Mesenchymal stem cell (in vitro differentiated cells and primary cell): ENCODE measurements around the gene UTP3.

ENCODE experiments used
- DNase-seq: peaks from one replicate; pipeline ENCODE4 v3.0.0-alpha.2; 2013
- H2AFZ ChIP-seq: one replicate; pipeline ENCODE4 v1.6.1; 2013; ENCODE audit warnings: low read depth, mild to moderate bottlenecking, control low read depth, inconsistent platforms, low read length, moderate library complexity
- H2AK5ac ChIP-seq: 2 replicates; pipeline ENCODE4 v1.6.1; 2013; ENCODE audit warnings: low read length, moderate library complexity, mild to moderate bottlenecking, inconsistent platforms; ENCODE audit not compliant: severe bottlenecking
- H2BK120ac ChIP-seq: one replicate; pipeline ENCODE4 v1.6.1; 2013; ENCODE audit warnings: low read depth, mild to moderate bottlenecking, inconsistent platforms, low read length, moderate library complexity
- H2BK12ac ChIP-seq, 2 experiments: one replicate each; pipeline ENCODE4 v1.6.1; 2013; ENCODE audit warnings: inconsistent platforms in 2 of 2, low read length in 2 of 2, mild to moderate bottlenecking in 2 of 2, moderate library complexity in 2 of 2, control low read depth in 1 of 2
- H2BK15ac ChIP-seq: one replicate; pipeline ENCODE4 v1.6.1; 2013; ENCODE audit warnings: mild to moderate bottlenecking, low read depth, inconsistent platforms; ENCODE audit not compliant: poor library complexity, severe bottlenecking
- H2BK5ac ChIP-seq: 2 replicates; pipeline ENCODE4 v1.6.1; 2013; ENCODE audit warnings: low read depth, mild to moderate bottlenecking, low read length, control low read depth, inconsistent platforms; ENCODE audit not compliant: poor library complexity, severe bottlenecking
- H3K14ac ChIP-seq, 2 experiments: one replicate each; pipeline ENCODE4 v1.6.1; 2013; ENCODE audit warnings: inconsistent platforms in 2 of 2, low read length in 2 of 2, control low read depth in 1 of 2, mild to moderate bottlenecking in 1 of 2, moderate library complexity in 1 of 2
- H3K18ac ChIP-seq, 2 experiments: one replicate each; pipeline ENCODE4 v1.6.1; 2013; ENCODE audit warnings: inconsistent platforms in 2 of 2, low read length in 2 of 2, control low read depth in 1 of 2, low read depth in 1 of 2, mild to moderate bottlenecking in 1 of 2
- H3K23ac ChIP-seq, 2 experiments: one replicate each; pipeline ENCODE4 v1.6.1; 2013; ENCODE audit warnings: inconsistent platforms in 2 of 2, low read length in 2 of 2, mild to moderate bottlenecking in 2 of 2, moderate library complexity in 2 of 2, control low read depth in 1 of 2
- H3K27ac ChIP-seq: 2 replicates; pipeline ENCODE4 v1.5.1; 2013; ENCODE audit warnings: mild to moderate bottlenecking, moderate library complexity, low read length, control low read depth, inconsistent platforms; ENCODE audit not compliant: poor library complexity, severe bottlenecking
- H3K27me3 ChIP-seq, 2 experiments: 2 replicates each; pipeline versions ENCODE4 v1.6.1 to v1.7.0; 2013; ENCODE audit warnings: low read length in 2 of 2, mild to moderate bottlenecking in 2 of 2, moderate library complexity in 2 of 2, control low read depth in 1 of 2, inconsistent platforms in 1 of 2; ENCODE audit not compliant: control insufficient read depth in 1 of 2, insufficient read depth in 1 of 2
- H3K36me3 ChIP-seq, 2 experiments: 2 replicates each; pipeline versions ENCODE4 v1.6.1 to v1.7.0; 2013; ENCODE audit warnings: low read length in 2 of 2, control low read depth in 1 of 2, inconsistent platforms in 1 of 2, low read depth in 1 of 2, mild to moderate bottlenecking in 1 of 2; ENCODE audit not compliant: insufficient read depth in 2 of 2, control insufficient read depth in 1 of 2
- H3K4ac ChIP-seq, 2 experiments: one replicate each; pipeline ENCODE4 v1.6.1; 2013; ENCODE audit warnings: inconsistent platforms in 2 of 2, low read length in 2 of 2, mild to moderate bottlenecking in 2 of 2, moderate library complexity in 2 of 2, control low read depth in 1 of 2, low read depth in 1 of 2
- H3K4me1 ChIP-seq: 2 replicates; pipeline ENCODE4 v1.6.1; 2013; ENCODE audit warnings: low read depth, low read length, control low read depth; ENCODE audit not compliant: control insufficient read depth, insufficient read depth
- H3K4me2 ChIP-seq: 2 replicates; pipeline ENCODE4 v1.6.1; 2013; ENCODE audit warnings: low read length, mild to moderate bottlenecking, inconsistent platforms; ENCODE audit not compliant: poor library complexity, severe bottlenecking
- H3K4me3 ChIP-seq, 2 experiments: 2 replicates each; pipeline versions ENCODE4 v1.5.1 to v1.7.0; 2013; ENCODE audit warnings: low read length in 2 of 2, mild to moderate bottlenecking in 2 of 2, control low read depth in 1 of 2, low read depth in 1 of 2; ENCODE audit not compliant: insufficient read depth in 1 of 2
- H3K79me1 ChIP-seq: replicated peaks from 2 replicates; pipeline ENCODE4 v1.6.1; 2013; ENCODE audit warnings: mild to moderate bottlenecking, control low read depth, low read length, inconsistent platforms; ENCODE audit not compliant: poor library complexity, severe bottlenecking
- H3K9ac ChIP-seq: 2 replicates; pipeline ENCODE4 v1.7.0; 2013; ENCODE audit warnings: mild to moderate bottlenecking, low read length, moderate library complexity
- H3K9me3 ChIP-seq: 2 replicates; pipeline ENCODE4 v1.7.0; 2013; ENCODE audit warnings: mild to moderate bottlenecking, low read length; ENCODE audit not compliant: control insufficient read depth
- H4K8ac ChIP-seq: one replicate; pipeline ENCODE4 v1.6.1; 2013; ENCODE audit warnings: inconsistent platforms, mild to moderate bottlenecking, low read length, moderate library complexity
- H4K91ac ChIP-seq: one replicate; pipeline ENCODE4 v1.6.1; 2013; ENCODE audit warnings: mild to moderate bottlenecking, low read length, inconsistent platforms
- WGBS: methylation state at CpG from one replicate; pipeline ENCODE4 v1.1.7; 2013; ENCODE audit warnings: mixed read lengths; 5-methylcytosine and 5-hydroxymethylcytosine counted together

Gene UTP3

DNA sequence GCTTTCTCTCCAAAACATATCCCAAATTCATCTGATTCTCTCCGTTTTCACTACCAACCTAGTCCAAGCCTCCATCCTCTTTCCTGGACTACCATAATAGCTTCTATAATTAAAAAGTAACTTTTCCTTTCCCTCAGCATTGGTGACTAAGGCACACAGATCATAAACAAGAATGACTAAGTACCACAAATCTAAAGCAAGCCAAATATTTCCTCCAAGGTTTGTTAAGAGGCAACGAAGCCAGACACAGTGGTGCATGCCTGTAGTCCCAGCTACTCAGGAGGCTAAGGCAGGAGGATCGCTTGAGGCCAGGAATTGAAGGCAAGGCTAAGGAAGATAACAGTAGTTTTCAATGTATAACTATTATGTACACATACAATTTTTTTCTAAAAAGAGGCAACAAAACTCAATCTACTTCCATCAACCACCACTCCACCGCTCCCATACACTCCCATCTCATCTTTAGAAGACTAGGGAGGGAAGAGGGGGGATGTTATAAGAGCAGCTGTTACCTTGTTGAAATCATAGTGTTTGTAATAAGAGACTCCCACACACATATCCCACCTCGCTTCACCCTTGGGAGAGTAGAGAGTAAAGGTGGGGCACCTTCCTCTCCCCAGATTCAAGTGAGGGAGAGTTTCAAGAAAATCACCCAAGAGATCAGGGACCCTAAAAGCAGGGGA is 17.9 kb upstream of the UTP3 start:
- no peak overlapping the region for H2BK120ac ChIP-seq

GRCh38 chr4:70671091-70671490 is 17.2 kb upstream of the UTP3 start:
- H3K4me3 ChIP-seq: no peak overlapping the region
- H3K9me3 ChIP-seq: no peaks in the 10 kb centered on the region
- no peak for DNase-seq
- WGBS: 100% methylated on average over 2 of the region's 2 CpGs
- no peak overlapping the region for H3K4me2 ChIP-seq
- no peak overlapping the region for H3K27ac ChIP-seq
- no peak overlapping the region for H3K14ac ChIP-seq
- H3K4me1 ChIP-seq: peaks cover 1% of the 10 kb centered on the region
- H2AFZ ChIP-seq: no peak overlapping the region
- H3K27me3 ChIP-seq: no peaks in the 10 kb centered on the region
- no peak overlapping the region for H2BK12ac ChIP-seq
- no peak overlapping the region for H3K18ac ChIP-seq
- H3K9ac ChIP-seq: no peak overlapping the region
- H2BK15ac ChIP-seq: no peak overlapping the region
- H3K36me3 ChIP-seq: no peaks in the 10 kb centered on the region
- no peak overlapping the region for H3K4ac ChIP-seq
- H2BK120ac ChIP-seq: no peak overlapping the region
- no peak overlapping the region for H2BK5ac ChIP-seq
- H3K79me1 ChIP-seq: no peaks in the 10 kb centered on the region
- H4K91ac ChIP-seq: no peak overlapping the region
- H2AK5ac ChIP-seq: no peak overlapping the region
- H4K8ac ChIP-seq: no peak overlapping the region
- H3K23ac ChIP-seq: no peak overlapping the region

More for the DNA sequence above, 17.9 kb upstream of the UTP3 start:
- no peaks in the 10 kb centered on the region for H3K4me1 ChIP-seq
- H2BK5ac ChIP-seq: no peak overlapping the region
- H2AFZ ChIP-seq: no peak overlapping the region
- no peak overlapping the region for H2BK12ac ChIP-seq
- H3K36me3 ChIP-seq: no peaks in the 10 kb centered on the region
- H3K9me3 ChIP-seq: no peaks in the 10 kb centered on the region
- H4K8ac ChIP-seq: no peak overlapping the region
- H4K91ac ChIP-seq: no peak overlapping the region
- H2BK15ac ChIP-seq: no peak overlapping the region
- no peaks in the 10 kb centered on the region for H3K27me3 ChIP-seq
- 64% methylated on average over 1 of the region's 5 CpGs for WGBS
- H2AK5ac ChIP-seq: peak overlapping the region; percentile 77
- no peak overlapping the region for H3K4me2 ChIP-seq
- H3K79me1 ChIP-seq: no peaks in the 10 kb centered on the region
- H3K23ac ChIP-seq: no peak overlapping the region
- no peak for DNase-seq
- H3K27ac ChIP-seq: no peak overlapping the region
- no peak overlapping the region for H3K4me3 ChIP-seq
- no peak overlapping the region for H3K14ac ChIP-seq
- H3K18ac ChIP-seq: no peak overlapping the region
- H3K4ac ChIP-seq: no peak overlapping the region
- H3K9ac ChIP-seq: no peak overlapping the region

GRCh38 chr4:70674191-70674590 is 14.1 kb upstream of the UTP3 start:
- Histone ChIP-seq H4K8ac (no peak overlapping the region), H2AK5ac (no peak overlapping the region), H2AFZ (no peak overlapping the region), H2BK120ac (no peak overlapping the region), H3K23ac (no peak overlapping the region), H3K18ac (no peak overlapping the region), H3K14ac (no peak overlapping the region), H2BK15ac (no peak overlapping the region), H3K4me2 (no peak overlapping the region), H3K4ac (no peak overlapping the region), H2BK5ac (no peak overlapping the region), H3K4me1 (peaks cover 1% of the 10 kb centered on the region), H3K36me3 (no peaks in the 10 kb centered on the region), H2BK12ac (no peak overlapping the region), H3K27me3 (no peaks in the 10 kb centered on the region), H4K91ac (no peak overlapping the region), H3K9me3 (no peaks in the 10 kb centered on the region), H3K79me1 (no peaks in the 10 kb centered on the region), H3K4me3 (no peak overlapping the region), H3K9ac (no peak overlapping the region), H3K27ac (no peak overlapping the region)
- DNase-seq: no peak

DNA sequence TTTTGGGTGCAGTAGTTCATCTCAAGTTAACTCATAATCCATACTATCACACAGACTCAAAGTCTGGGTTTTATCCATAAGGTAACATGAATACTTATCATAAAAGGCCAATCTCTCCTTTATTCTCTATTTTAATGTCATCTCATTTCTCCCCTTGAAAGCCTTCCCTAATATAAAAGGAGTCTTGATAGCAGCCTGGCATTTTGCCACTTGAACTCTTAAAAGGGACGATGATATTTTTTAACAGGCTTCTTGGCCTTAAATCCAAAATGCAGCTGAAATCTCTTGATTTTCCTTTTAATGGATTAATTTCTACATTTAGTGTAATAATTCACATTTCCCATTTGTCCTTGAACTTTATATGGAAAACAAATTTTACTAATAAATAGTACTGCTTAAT is 13.6 kb upstream of the UTP3 start:
- peaks cover 1% of the 10 kb centered on the region for H3K4me1 ChIP-seq

More for the DNA sequence above, 13.6 kb upstream of the UTP3 start:
- H3K9ac ChIP-seq: no peak overlapping the region
- no peak overlapping the region for H2BK120ac ChIP-seq
- no peak overlapping the region for H2BK5ac ChIP-seq
- no peak overlapping the region for H2AFZ ChIP-seq
- H3K14ac ChIP-seq: no peak overlapping the region
- H3K36me3 ChIP-seq: no peaks in the 10 kb centered on the region
- H2BK12ac ChIP-seq: no peak overlapping the region
- no peak overlapping the region for H3K23ac ChIP-seq
- no peak overlapping the region for H4K91ac ChIP-seq
- no peak overlapping the region for H2AK5ac ChIP-seq
- H2BK15ac ChIP-seq: no peak overlapping the region
- H3K4me2 ChIP-seq: no peak overlapping the region
- H3K4ac ChIP-seq: no peak overlapping the region
- WGBS: no CpG with 5 or more reads among the region's 1 CpG
- no peak overlapping the region for H4K8ac ChIP-seq
- H3K27me3 ChIP-seq: no peaks in the 10 kb centered on the region
- no peak for DNase-seq
- no peak overlapping the region for H3K4me3 ChIP-seq
- no peaks in the 10 kb centered on the region for H3K9me3 ChIP-seq
- no peak overlapping the region for H3K18ac ChIP-seq
- no peak overlapping the region for H3K27ac ChIP-seq
- no peaks in the 10 kb centered on the region for H3K79me1 ChIP-seq
